ENCODE results near the gene SMARCC1.

Gene SMARCC1

DNA sequence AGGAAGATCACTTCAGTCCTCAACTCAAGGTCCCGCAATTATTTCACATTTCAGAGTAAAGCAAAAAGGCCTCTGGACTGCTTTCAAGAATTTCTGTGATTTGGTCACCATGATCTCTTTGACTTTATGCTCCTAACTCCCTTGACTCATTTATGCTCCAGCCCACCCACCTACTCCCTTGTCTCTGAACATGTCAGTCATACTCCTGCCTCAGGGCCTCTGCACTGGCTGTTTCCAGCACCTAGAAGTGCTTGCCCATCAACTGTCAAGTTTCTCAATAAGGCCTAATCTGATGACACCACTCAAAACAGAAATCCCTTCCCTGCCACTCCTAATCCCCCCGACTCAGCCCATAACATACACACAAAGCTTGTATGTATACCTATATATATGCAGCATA, 166.9 kb downstream of the SMARCC1 start:
- peaks cover 7 to 84% of the 10 kb centered on the region in 2 experiments; a peak in 2 of 3 replicates for H3K36me3 ChIP-seq (ENCODE audit: control insufficient read depth in 2 of 2, insufficient read depth in 1 of 2, low read length in 2 of 2)
- ChIA-PET POLR2A (no interaction called here), CTCF (interaction anchor here (0.7 kb wide), 2 partner anchors 13 to 217 kb away, joined by 4 to 5 read pairs; no protein-coding TSS in a partner anchor)

DNA sequence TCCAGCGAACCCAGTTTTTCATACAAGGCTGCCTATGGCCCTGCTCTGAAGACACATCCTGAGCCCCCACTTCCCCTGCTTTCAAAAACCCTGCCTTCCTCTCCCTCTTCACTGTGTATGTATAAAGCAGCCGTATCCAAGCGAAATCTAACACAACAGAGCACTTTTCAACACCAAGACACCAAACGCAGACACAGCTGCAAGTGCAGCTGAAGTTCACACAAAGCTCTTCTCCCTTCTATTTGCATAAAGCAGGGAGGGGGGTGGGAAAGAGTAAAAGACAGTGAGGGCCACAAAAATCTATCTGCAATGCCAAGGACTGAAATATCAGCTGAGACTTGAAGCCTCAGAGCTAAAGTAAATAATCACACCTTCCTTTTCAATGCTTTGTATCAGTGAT, 168.0 kb downstream of the SMARCC1 start:
- no peak overlapping the region for H3K27ac ChIP-seq (ENCODE audit: extremely low read depth, low read depth, low read length)
- ChIA-PET CTCF (no interaction called here), POLR2A (interaction anchor here (0.6 kb wide), 1 partner anchor 16 kb away, joined by 4 read pairs; no protein-coding TSS in a partner anchor)
- H3K4me1 ChIP-seq (ENCODE audit: control insufficient read depth, insufficient read depth, low read length): no peaks in the 10 kb centered on the region
- peaks cover 7 to 82% of the 10 kb centered on the region in 2 experiments; a peak in 2 of 3 replicates for H3K36me3 ChIP-seq (ENCODE audit: control insufficient read depth in 2 of 2, insufficient read depth in 1 of 2, low read length in 2 of 2)
- no peak for TF ChIP-seq ZNF677 (tag by site-specific recombination; IDR thresholded peaks at IDR 0.05)
- TF ChIP-seq ZNF560 (tag by site-specific recombination; IDR thresholded peaks at IDR 0.05; ENCODE audit: borderline replicate concordance): no peak
- TF ChIP-seq, protein P1, sequence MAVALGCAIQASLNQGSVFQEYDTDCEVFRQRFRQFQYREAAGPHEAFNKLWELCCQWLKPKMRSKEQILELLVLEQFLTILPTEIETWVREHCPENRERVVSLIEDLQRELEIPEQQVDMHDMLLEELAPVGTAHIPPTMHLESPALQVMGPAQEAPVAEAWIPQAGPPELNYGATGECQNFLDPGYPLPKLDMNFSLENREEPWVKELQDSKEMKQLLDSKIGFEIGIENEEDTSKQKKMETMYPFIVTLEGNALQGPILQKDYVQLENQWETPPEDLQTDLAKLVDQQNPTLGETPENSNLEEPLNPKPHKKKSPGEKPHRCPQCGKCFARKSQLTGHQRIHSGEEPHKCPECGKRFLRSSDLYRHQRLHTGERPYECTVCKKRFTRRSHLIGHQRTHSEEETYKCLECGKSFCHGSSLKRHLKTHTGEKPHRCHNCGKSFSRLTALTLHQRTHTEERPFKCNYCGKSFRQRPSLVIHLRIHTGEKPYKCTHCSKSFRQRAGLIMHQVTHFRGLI (tag by site-specific recombination; IDR thresholded peaks at IDR 0.05): no peak
- TF ChIP-seq ZNF37A (tag by site-specific recombination; IDR thresholded peaks at IDR 0.05): no peak
- TF ChIP-seq ZNF354C (tag by site-specific recombination; IDR thresholded peaks at IDR 0.05; ENCODE audit: borderline replicate concordance, low read depth): no peak
- TF ChIP-seq ZNF24 (tag by site-specific recombination; IDR thresholded peaks at IDR 0.05): no peak
- no peak for TF ChIP-seq ZNF76 (tag by site-specific recombination; IDR thresholded peaks at IDR 0.05; ENCODE audit: borderline replicate concordance, low read depth)
- TF ChIP-seq ZNF146 (tag by site-specific recombination; IDR thresholded peaks at IDR 0.05): no peak
- TF ChIP-seq KLF9 (tag by site-specific recombination; IDR thresholded peaks at IDR 0.05; ENCODE audit: low read depth): no peak
- no peak for TF ChIP-seq KLF7 (tag by site-specific recombination; IDR thresholded peaks at IDR 0.05; ENCODE audit: borderline replicate concordance)
- TF ChIP-seq, protein P2, sequence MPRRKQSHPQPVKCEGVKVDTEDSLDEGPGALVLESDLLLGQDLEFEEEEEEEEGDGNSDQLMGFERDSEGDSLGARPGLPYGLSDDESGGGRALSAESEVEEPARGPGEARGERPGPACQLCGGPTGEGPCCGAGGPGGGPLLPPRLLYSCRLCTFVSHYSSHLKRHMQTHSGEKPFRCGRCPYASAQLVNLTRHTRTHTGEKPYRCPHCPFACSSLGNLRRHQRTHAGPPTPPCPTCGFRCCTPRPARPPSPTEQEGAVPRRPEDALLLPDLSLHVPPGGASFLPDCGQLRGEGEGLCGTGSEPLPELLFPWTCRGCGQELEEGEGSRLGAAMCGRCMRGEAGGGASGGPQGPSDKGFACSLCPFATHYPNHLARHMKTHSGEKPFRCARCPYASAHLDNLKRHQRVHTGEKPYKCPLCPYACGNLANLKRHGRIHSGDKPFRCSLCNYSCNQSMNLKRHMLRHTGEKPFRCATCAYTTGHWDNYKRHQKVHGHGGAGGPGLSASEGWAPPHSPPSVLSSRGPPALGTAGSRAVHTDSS (tag by site-specific recombination; IDR thresholded peaks at IDR 0.05): no peak
- TF ChIP-seq, protein P3, sequence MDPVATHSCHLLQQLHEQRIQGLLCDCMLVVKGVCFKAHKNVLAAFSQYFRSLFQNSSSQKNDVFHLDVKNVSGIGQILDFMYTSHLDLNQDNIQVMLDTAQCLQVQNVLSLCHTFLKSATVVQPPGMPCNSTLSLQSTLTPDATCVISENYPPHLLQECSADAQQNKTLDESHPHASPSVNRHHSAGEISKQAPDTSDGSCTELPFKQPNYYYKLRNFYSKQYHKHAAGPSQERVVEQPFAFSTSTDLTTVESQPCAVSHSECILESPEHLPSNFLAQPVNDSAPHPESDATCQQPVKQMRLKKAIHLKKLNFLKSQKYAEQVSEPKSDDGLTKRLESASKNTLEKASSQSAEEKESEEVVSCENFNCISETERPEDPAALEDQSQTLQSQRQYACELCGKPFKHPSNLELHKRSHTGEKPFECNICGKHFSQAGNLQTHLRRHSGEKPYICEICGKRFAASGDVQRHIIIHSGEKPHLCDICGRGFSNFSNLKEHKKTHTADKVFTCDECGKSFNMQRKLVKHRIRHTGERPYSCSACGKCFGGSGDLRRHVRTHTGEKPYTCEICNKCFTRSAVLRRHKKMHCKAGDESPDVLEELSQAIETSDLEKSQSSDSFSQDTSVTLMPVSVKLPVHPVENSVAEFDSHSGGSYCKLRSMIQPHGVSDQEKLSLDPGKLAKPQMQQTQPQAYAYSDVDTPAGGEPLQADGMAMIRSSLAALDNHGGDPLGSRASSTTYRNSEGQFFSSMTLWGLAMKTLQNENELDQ (tag by site-specific recombination; IDR thresholded peaks at IDR 0.05; ENCODE audit: low read depth): no peak
- no peak for TF ChIP-seq ZFP3 (tag by site-specific recombination; IDR thresholded peaks at IDR 0.05; ENCODE audit: low read depth)
- TF ChIP-seq ZNF830 (tag by site-specific recombination; IDR thresholded peaks at IDR 0.05; ENCODE audit: low read depth): no peak
- TF ChIP-seq, protein P4, sequence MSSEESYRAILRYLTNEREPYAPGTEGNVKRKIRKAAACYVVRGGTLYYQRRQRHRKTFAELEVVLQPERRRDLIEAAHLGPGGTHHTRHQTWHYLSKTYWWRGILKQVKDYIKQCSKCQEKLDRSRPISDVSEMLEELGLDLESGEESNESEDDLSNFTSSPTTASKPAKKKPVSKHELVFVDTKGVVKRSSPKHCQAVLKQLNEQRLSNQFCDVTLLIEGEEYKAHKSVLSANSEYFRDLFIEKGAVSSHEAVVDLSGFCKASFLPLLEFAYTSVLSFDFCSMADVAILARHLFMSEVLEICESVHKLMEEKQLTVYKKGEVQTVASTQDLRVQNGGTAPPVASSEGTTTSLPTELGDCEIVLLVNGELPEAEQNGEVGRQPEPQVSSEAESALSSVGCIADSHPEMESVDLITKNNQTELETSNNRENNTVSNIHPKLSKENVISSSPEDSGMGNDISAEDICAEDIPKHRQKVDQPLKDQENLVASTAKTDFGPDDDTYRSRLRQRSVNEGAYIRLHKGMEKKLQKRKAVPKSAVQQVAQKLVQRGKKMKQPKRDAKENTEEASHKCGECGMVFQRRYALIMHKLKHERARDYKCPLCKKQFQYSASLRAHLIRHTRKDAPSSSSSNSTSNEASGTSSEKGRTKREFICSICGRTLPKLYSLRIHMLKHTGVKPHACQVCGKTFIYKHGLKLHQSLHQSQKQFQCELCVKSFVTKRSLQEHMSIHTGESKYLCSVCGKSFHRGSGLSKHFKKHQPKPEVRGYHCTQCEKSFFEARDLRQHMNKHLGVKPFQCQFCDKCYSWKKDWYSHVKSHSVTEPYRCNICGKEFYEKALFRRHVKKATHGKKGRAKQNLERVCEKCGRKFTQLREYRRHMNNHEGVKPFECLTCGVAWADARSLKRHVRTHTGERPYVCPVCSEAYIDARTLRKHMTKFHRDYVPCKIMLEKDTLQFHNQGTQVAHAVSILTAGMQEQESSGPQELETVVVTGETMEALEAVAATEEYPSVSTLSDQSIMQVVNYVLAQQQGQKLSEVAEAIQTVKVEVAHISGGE (tag by site-specific recombination; conservative IDR thresholded peaks at IDR 0.05; ENCODE audit: low read depth): no peak
- TF ChIP-seq ZNF121 (tag by site-specific recombination; IDR thresholded peaks at IDR 0.05): no peak
- TF ChIP-seq ZNF549 (tag by site-specific recombination; IDR thresholded peaks at IDR 0.05): no peak
- TF ChIP-seq ZNF404 (tag by site-specific recombination; IDR thresholded peaks at IDR 0.05): no peak
- TF ChIP-seq, protein P5, sequence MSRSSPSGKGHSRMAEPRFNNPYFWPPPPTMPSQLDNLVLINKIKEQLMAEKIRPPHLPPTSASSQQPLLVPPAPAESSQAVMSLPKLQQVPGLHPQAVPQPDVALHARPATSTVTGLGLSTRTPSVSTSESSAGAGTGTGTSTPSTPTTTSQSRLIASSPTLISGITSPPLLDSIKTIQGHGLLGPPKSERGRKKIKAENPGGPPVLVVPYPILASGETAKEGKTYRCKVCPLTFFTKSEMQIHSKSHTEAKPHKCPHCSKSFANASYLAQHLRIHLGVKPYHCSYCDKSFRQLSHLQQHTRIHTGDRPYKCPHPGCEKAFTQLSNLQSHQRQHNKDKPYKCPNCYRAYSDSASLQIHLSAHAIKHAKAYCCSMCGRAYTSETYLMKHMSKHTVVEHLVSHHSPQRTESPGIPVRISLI (tag by site-specific recombination; IDR thresholded peaks at IDR 0.05): no peak
- TF ChIP-seq, protein P6, sequence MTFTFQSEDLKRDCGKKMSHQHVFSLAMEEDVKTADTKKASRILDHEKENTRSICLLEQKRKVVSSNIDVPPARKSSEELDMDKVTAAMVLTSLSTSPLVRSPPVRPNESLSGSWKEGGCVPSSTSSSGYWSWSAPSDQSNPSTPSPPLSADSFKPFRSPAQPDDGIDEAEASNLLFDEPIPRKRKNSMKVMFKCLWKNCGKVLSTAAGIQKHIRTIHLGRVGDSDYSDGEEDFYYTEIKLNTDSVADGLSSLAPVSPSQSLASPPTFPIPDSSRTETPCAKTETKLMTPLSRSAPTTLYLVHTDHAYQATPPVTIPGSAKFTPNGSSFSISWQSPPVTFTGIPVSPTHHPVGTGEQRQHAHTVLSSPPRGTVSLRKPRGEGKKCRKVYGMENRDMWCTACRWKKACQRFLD (tag by site-specific recombination; IDR thresholded peaks at IDR 0.05): no peak
- H3K4me3 ChIP-seq (ENCODE audit: low read depth, low read length): no peak overlapping the region
- H3K9me3 ChIP-seq (ENCODE audit: control insufficient read depth, insufficient read depth, low read depth, low read length): no peaks in the 10 kb centered on the region

More for the DNA sequence above, 166.9 kb downstream of the SMARCC1 start:
- Histone ChIP-seq H3K9me3 (ENCODE audit: control insufficient read depth, insufficient read depth, low read depth, low read length) (no peaks in the 10 kb centered on the region), H3K4me1 (ENCODE audit: control insufficient read depth, insufficient read depth, low read length) (no peaks in the 10 kb centered on the region), H3K27ac (ENCODE audit: extremely low read depth, low read depth, low read length) (no peak overlapping the region), H3K4me3 (ENCODE audit: low read depth, low read length) (no peak overlapping the region)
- TF ChIP-seq ZFP69B (tag by site-specific recombination; IDR thresholded peaks at IDR 0.05) (no peak), ZNF623 (tag by site-specific recombination; IDR thresholded peaks at IDR 0.05) (peak; percentile 51)
